Stimulated activated CD8-positive, alpha-beta memory T cell treated with anti-CD3 and anti-CD28 coated beads, Interleukin-7, amount 100 ng/mL, for 4 hours (primary cell): ENCODE results near the gene NKIRAS1.
A peak's percentile ranks its signal among the peaks of the same experiment; 100 is the strongest.

Source experiments
- DNase-seq, 2 donors: peaks; one replicate each; pipeline ENCODE4 v3.0.0-alpha.2; 2020; ENCODE audit warnings: low read depth in 2 of 2

NKIRAS1 gene

GRCh38 chr3:23916886-23917678 lies at the start of gene NKIRAS1, which contains the start of gene RPL15:
Gene NKIRAS1, minus strand, starts transcription at chr3:23916990. Its CDS starts 6,086 bp downstream, at chr3:23910904.
Gene RPL15, plus strand, starts transcription at chr3:23917132. Its CDS starts 728 bp downstream, at chr3:23917860.
- peak; percentile 96 to 97 for DNase-seq

- no peak for DNase-seq
Observed at GRCh38 chr3:23966328-23966727, 49.5 kb upstream of the NKIRAS1 start.

- no peak for DNase-seq
Observed at GRCh38 chr3:23964537-23965235, 47.9 kb upstream of the NKIRAS1 start.

DNA sequence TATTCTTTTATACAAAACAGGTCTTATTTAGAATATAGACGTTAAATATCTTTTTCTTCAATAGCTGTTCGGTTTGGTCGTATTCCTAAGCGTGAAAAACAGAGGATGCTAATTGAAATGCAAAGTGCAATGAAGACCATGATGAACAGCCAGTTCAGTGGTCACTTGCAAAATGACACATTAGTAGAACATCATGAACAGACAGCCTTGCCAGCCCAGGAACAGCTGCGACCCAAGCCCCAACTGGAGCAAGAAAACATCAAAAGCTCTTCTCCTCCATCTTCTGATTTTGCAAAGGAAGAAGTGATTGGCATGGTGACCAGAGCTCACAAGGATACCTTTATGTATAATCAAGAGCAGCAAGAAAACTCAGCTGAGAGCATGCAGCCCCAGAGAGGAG lies 45.1 kb upstream of the NKIRAS1 start:
- DNase-seq, result no peak

- no peak for DNase-seq
Observed at GRCh38 chr3:23961066-23961465, 44.3 kb upstream of the NKIRAS1 start.

DNA sequence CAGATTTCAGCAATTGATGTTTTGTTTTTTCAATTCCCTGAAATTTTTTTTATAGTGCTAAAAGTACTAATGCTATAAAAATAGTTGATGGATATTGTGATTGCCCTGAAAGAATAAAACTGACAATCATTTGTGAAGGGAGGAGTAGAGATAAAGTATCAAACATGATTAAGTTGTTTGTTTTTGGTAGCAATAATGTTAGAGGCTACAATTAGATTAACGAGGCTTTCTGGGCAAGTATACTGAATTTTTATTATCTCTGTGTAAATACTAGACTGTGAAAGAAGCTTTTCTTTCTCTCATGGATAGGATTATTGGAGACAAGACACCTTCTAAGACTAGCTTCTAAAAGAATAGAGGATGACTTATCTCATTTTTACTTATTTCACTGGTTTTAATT lies 43.9 kb upstream of the NKIRAS1 start:
- DNase-seq, result no peak

DNA sequence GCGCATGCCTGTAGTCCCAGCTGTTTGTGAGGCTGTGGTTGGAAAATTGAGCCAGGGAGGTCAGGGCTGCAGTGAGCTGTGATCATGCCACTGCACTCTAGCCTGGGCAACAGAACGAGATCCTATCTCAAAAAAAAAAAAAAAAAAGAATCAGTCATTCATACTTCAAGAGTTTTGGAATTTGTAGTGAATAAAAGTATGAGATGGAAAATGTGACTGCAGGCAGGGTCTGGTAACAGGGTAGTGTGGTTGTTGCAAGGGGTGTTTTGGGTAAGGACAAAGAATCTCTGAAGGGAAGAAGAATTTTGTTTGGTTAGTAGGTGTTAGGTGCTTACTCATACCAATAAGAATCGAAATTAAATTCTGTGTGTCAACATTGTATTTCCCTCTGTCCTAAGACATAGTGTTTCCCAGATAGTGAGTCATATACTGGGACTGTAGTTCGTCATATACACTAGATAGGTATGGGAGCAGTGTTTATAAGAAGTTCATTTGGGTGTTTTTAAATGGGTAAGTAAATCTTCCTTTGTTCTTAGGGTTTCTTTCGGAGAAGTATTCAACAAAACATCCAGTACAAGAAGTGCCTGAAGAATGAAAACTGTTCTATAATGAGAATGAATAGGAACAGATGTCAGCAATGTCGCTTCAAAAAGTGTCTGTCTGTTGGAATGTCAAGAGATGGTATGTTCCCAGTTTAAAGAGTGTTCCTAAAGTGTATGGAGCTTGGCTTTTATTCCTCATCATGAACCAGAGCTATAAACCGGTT lies 42.5 kb upstream of the NKIRAS1 start:
- no peak for DNase-seq

DNA sequence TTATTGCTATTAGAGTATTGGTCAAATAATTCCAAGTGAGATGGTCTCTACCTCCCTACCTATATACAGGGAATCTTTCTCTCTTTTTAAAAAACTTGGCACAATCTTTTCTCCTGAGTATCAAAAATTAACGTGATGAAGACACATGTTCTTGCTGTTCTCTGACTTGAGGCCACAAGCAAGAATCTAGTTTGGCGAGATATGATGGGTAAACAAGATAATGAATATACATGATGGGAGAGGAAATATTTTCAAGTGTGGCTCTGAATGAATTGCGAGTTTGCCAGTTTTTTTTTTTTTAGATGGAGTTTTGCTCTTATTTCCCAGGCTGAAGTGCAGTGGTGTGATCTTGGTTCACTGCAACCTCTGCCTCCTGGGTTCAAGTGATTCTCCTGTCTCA lies 39.9 kb upstream of the NKIRAS1 start:
- DNase-seq, result no peak

DNA sequence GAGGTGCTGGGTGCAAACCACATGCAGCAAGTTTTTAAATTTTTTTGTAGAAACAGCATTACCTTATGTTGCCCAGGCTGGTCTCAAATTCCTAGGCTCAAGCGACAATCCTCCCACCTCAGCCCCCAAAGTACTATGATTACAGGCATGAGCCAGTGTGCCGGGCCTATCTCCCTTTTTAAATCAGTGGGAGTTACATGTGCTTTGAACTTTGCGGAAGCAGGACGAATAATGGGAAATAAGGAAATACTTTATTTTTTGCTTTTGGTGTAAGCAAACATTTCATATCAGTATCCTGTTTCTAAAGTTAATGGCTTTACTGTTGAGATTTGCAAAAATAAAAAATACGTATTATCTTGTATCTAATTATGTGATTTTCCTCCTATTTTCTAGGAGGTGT lies 37.4 kb upstream of the NKIRAS1 start:
- DNase-seq, result no peak

DNA sequence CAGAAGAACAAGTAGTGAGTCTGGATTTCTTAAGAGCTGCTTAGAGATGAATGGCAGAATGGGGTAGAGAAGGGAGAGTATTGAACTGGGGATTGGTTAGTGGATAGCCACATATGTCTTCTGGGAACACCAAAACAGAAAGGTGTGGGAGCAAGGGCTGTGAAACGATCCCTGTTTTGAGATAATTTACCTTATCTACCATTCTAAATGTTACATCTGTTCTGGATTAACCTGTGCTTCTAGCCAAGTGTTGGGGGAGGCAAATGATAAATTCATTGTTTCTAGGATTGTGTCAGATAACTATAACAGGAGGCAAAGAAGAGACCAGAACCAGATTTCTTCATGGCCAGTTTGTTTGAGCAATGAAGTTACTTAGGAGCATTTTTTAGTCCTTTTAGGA lies 36.7 kb upstream of the NKIRAS1 start:
- DNase-seq, result no peak

GRCh38 chr3:23952646-23953045 lies 35.9 kb upstream of the NKIRAS1 start:
- no peak for DNase-seq

GRCh38 chr3:23950293-23950692 lies 33.5 kb upstream of the NKIRAS1 start:
- DNase-seq, result no peak

- DNase-seq, result no peak
Observed at GRCh38 chr3:23949784-23950183, 33.0 kb upstream of the NKIRAS1 start.

- DNase-seq, result no peak
Observed at GRCh38 chr3:23948761-23949160, 32.0 kb upstream of the NKIRAS1 start.

- peak; percentile 94 to 98 for DNase-seq
Observed at GRCh38 chr3:23945913-23946687, 29.3 kb upstream of the NKIRAS1 start.

DNA sequence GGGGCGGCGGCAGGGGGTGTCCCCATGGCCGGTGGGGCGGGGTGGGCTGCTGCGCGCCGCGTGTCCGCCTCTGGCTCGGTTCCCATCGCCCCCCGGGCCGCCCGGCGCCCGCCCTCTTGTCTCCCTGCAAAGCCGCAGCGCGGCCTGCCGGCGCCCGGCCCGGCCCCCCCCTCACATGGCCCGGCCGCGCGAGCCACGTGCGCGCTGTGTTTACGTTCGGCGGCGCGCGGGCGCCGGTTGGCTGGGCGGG lies 28.8 kb upstream of the NKIRAS1 start:
- DNase-seq, result no peak

GRCh38 chr3:23944861-23945662 lies 28.3 kb upstream of the NKIRAS1 start, which contains the start of gene NR1D2:
Gene NR1D2, plus strand, starts transcription at chr3:23945286. Its CDS starts 293 bp downstream, at chr3:23945579.
- DNase-seq, result peak; percentile 35 to 82

DNA sequence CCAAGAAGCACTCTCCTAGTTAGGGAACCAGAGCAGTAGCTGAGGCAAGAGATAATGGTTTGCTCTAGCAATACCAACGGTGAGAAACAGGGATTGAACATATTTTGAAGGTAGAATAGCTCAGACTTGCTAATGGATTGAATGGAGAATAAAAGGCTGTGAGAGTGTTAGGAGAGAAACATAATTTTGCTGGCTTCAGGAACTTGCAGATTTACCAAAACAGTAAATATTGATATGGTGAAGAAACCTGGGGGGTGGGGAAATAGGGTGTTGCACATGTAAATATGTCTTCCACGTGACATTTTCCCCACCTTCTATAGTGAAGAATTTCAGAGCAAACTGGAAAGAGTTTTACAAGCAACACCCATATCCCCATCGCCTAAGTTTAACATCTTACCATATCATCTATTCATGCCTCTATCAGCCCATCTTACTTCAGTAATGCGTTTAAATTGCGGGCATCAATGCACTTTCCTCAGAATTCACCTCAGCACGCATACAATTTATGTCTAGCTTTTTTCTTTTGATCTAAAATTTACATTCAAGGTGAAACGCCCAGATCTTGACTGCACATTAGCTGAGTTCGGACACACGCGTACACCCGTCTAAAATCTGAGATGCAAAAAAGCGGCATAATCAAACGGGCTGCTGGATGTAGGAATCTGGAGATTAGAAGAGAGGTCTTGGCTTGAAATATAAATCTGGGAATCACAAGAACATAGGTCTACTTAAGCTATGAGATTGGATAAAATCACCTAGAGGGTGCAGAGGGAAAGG lies 27.4 kb upstream of the NKIRAS1 start:
- DNase-seq, result no peak

DNA sequence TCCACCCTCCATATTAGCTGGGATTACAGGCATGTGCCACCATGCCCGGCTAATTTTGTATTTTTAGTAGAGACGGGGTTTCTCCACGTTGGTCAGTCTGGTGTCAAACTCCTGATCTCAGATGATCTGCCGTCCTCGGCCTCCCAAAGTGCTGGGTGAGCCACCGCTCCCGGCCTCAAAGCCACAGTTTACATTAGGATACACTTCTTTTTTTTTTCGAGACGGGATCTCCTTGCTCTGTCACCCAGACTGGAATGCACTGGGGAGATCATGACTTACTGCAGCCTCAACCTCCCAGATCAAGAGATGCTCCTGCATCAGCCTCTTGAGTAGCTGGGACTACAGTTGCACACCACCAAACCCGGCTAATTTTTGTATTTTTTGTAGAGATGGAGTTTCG lies 25.8 kb upstream of the NKIRAS1 start:
- DNase-seq, result no peak

DNA sequence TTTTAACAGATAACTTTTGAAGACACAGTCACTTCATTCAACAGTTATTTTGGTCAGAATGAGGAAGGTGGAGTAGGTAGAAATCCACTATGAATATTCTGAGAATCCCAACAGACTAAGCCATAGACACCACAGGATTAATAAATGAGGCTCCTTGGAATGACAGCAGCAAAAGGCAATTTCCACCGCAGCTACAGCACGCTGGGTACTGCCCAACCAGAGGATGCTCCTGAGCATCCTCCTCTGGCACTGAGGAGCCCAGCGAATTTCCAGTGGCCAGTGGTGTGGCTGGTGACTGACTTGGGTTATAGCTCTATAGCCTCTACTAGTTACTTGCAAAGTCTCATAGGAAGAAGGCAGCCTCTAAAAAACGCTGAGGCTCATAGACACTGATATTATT lies 24.6 kb upstream of the NKIRAS1 start:
- no peak for DNase-seq
